Measurements from ENCODE around the gene ZMIZ1.

The ZMIZ1 gene

DNA sequence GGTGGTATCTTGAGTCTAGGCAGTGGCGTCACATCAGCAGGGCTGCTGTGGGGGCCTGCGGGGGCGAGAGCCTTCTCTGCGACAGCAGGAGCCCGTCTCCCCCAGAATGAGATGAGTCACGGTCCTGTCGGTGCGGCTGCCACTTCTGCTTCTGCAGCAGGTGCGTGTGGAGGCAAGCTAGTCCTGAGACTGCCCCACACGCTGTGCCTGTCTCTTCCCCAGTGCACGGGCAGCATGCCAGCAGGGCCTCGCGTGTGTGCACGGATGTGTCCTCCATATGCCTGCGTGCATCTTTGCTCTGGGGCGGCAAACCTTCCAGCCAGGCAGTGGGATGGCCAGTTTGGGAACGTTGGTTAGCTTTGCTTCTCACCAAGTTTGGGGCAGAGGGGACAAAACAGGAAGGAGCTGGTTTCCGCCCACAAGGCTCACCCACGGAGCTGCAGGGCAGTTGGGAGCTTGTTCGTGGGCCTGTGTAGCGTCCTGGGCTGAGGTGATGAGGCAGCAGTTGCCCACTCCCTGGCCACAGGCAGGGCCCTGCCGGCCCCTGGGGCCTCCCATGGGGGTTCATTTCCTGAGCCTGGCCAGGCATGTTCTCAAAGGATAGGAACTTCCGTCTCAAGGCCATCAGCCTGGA is 217.7 kb downstream of the ZMIZ1 start:
- DNase-seq (ENCODE audit: low read depth): no peak

DNA sequence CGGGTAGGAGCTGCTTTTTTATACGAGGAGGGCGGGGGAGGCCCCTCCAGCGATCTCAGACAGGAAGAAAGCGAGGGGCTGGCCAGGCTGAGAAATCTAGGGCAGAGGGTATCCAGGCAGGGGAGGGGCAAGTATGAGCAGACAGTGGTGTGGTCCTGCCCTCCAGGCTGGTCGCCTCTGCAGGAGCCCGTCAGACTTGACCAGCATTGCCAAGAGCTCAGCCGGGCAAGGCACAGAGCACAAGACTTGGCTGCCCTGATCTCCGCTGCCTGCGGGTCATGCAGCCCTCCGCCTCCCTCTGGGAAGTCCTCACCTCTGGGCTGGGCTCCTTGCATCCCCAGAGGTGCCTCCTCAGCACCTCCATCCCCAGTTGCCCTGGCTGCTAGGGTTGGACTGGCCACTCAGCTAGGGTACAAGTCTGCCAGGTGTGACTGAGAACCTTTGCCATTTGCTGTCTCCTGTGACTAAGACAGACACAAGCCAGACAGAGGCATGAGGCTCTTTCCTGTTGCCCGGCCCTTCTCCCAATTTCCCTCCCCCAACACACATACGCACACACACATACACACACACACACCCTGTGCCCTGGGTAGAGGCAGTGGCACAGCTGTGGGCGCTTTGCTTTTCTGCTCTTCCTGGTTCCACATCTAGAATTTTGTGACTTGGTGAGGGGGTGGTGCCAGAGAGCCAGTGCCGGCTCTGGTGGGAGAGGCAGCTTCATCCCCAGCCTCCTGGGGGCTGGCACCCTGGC is 219.4 kb downstream of the ZMIZ1 start:
- DNase-seq (ENCODE audit: low read depth): no peak

DNA sequence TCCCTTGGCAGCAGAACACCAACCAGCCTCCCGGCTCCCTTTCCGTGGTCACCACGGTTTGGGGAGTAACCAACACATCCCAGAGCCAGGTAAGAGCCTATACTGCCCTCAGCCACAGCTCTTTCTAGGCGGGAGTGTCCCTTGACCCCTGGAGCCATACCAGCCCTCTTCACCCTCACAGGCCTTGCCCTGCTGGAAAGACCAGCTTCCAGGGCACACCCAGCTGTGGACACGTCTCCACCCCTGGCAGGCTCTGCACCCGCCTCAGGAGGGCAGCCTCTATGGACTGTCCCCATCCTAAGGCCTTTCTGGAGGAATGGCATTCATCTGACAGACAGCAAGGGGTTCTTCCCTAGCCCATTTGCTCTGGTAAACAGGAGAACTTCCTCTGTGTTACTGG is 221.0 kb downstream of the ZMIZ1 start:
- no peak for DNase-seq (ENCODE audit: low read depth)

DNA sequence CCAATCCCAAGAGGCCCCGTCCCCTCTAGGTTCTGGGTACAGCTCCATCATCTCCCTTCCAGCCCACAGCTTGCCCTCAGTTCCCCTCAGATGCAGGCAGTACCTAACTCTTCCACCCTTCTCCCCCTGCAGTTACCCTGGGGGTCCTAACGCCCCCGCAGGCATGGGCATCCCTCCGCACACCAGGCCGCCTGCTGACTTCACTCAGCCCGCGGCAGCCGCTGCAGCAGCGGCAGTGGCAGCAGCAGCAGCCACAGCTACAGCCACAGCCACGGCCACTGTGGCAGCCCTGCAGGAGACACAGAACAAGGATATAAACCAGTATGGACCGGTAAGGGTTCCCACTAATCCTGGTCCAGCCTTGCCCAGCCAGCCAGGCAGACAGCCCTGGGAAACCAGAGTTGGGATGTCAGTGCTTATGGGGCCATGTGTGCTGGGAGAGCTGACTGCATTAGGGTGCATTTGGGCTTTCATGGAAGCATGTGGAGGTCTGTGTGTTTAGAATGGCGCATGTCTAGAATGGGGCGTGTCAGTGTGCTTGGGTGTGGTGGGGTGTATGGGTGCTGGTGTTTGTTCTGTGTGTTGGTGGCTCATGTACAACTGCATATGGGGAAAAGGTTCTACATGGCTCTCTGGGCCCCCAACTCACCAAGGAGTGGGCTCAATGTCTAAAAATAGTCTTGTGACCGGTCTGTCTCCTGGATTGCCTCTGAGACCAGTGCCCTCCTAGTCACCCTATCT is 223.4 kb downstream of the ZMIZ1 start:
- DNase-seq (ENCODE audit: low read depth): no peak

DNA sequence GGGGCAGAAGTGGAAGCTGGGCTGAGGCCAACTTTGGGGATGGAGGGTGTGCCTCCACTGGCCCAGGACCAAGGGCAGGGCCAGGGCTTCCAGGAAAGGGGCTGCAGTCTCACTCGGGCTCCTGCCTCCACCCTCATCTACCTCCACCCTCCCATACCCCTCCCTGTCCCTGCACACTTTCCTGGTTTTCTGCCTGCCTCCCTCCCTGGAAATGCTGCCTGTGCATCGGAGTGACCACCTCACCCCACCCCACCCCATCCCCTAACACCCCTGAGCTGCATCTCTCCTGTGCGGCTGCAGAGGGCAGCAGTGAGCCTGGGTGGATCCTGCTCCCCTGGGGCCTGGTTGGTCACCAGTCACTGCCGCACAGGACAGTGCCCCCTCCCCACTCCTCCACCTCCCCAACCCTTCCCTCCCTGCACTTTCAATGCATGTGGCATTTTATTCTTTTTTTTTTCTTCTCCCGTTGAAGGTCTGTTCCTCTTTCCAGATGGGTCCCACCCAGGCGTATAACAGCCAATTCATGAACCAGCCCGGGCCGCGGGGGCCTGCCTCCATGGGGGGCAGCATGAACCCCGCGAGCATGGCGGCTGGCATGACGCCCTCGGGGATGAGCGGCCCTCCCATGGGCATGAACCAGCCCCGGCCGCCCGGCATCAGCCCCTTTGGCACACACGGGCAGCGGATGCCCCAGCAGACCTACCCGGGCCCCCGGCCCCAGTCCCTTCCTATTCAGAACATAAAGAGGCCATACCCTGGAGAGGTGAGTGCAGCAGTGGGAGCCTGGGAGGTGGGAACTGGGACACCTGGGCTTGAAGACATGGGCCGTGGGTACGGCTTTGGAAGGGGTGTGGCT is 224.4 kb downstream of the ZMIZ1 start:
- no peak for DNase-seq (ENCODE audit: low read depth)

DNA sequence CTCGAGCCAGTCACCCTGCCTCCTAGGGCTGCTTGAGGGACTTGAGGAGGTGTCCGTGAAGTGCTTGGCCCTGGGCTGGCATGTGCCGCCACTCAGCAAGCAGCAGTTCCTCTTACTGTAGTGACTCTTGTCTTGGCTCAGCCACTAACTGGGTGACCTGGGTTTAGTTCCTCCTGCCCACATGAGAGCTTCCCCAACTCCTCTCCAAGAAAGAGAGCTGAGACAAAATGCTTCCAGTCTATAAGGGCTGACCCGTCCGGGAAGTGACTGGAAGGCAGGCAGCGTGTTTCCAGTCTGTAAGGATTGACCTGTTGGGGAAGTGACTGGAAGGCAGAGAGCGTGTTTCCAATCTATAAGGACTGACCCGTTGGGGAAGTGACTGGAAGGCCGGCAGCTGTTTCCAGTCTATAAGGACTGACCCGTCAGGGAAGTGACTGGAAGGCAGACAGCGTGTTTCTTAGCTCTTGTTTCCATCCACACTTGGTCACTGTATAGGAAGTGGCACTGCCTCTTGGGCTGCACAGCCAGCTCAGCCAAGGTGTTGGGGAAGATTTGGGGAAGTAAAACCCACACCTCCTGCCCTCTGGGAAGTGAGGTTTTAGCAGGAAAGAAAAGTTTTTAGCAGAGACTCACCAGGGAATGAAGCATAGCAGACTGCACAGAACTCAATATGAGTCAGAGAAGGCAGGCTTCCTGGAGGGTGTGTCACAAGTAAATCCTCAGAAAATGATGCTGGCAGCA is 225.2 kb downstream of the ZMIZ1 start:
- DNase-seq (ENCODE audit: low read depth): no peak

DNA sequence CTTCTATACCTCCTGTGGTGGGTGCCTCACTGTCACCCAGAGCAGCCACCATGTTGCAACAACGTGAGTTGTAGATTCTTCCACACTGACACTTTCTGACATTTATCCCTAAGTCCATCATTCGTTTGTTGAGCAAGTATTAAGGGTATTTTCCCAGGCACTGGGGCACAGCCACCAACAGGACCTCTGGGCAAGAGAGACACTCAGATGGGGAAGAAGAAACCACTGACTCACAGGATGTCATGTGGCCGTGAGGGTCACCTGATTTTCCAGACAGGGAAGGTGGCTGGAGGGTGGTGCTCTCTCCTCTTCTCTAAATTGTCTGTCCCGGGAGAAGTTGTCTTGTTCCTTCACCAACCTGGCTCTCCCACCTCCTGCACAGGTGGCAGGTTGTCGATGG is 226.8 kb downstream of the ZMIZ1 start:
- DNase-seq (ENCODE audit: low read depth): no peak

DNA sequence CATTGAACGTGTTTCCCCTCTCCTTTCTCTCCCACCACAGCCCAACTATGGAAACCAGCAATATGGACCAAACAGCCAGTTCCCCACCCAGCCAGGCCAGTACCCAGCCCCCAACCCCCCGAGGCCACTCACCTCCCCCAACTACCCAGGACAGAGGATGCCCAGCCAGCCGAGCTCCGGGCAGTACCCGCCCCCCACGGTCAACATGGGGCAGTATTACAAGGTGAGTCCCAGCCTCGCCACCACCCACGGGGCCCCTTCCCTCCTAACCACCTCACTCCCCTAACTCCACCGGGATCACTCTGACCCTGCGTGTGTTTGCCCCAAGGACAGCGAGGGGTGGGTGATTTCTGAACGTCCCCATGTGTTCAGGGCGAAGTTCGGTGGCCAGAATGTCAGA is 227.7 kb downstream of the ZMIZ1 start:
- no peak for DNase-seq (ENCODE audit: low read depth)

DNA sequence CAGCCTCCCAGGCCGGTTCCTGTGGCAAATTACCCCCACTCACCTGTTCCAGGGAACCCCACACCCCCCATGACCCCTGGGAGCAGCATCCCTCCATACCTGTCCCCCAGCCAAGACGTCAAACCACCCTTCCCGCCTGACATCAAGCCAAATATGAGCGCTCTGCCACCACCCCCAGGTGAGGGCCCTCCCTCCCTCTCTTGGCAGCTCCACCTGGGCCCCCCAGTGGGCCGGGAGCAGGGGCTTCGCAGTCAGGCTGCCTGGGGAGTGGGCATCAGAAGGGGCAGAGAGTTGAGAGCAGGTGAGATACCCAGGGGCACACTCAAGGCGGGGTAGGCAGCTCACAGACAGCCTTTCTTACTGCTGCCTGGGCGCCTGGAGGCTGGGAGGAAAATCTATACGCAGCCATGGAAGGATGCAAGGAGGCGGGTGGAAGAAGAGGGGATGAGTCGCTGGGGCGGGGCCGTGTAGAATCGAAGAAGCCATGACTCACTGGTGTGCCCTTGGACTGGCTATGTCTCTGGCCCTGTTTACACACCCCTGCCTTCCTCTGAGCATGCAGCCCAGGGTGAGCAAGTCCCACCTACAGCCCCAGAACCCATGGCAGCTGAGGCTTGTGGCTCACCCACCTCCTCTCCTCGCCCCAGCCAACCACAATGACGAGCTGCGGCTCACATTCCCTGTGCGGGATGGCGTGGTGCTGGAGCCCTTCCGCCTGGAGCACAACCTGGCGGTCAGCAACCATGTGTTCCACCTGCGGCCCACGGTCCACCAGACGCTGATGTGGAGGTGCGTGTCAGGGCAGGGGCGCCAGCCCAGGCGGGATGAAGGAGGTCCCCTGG is 229.9 kb downstream of the ZMIZ1 start:
- DNase-seq (ENCODE audit: low read depth): peak; percentile 92

DNA sequence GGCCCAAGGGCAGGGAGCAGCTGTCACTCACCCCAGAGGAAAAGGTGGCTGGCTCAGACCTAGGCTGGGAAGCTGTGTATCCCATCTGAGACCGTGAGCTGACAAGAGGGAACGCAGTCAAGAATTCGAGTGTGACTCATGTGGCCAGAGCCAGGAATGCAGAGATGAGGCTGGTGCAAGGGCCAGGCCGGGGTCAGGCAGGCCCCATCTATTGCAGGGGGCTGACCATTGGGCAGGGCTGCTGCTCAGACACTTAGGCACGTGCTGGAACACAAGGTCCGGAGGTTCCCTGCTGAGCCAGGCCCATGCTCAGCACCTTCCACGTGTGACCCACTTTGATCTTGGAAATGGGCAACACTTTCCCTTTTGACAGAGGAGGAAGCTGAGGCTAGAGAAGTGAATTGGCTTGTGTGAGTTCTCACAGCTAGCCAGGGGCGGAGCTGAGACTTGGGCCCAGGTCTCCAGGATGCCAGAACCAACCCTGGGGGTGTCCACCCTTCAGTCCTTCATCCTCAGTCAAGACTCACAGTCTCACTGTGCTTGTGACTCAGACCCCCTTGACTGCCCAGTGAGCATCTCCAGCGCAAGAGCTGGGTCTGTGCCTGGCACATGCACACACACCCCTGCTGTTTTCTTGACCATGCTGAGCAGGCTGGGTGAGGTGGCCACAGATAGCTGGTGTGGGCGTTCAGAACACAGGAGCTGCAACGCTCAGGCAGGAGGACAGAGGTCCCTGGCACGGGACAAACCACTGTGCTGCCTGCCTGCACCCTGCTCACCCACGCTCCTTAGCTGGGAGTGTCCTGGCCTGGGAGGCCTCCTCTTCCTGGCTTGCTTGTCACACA is 230.9 kb downstream of the ZMIZ1 start:
- DNase-seq (ENCODE audit: low read depth): peak; percentile 76

DNA sequence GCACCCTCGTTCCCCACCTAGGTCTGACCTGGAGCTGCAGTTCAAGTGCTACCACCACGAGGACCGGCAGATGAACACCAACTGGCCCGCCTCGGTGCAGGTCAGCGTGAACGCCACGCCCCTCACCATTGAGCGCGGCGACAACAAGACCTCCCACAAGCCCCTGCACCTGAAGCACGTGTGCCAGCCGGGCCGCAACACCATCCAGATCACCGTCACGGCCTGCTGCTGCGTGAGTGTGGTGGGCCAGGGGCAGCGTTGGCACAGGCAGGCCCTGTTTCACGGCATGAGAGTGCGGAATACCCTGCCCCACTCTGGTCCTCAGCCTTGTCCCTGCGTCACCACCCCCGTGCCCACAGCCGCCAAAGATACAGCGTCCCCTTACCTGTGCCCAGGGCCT is 231.9 kb downstream of the ZMIZ1 start:
- no peak for DNase-seq (ENCODE audit: low read depth)

DNA sequence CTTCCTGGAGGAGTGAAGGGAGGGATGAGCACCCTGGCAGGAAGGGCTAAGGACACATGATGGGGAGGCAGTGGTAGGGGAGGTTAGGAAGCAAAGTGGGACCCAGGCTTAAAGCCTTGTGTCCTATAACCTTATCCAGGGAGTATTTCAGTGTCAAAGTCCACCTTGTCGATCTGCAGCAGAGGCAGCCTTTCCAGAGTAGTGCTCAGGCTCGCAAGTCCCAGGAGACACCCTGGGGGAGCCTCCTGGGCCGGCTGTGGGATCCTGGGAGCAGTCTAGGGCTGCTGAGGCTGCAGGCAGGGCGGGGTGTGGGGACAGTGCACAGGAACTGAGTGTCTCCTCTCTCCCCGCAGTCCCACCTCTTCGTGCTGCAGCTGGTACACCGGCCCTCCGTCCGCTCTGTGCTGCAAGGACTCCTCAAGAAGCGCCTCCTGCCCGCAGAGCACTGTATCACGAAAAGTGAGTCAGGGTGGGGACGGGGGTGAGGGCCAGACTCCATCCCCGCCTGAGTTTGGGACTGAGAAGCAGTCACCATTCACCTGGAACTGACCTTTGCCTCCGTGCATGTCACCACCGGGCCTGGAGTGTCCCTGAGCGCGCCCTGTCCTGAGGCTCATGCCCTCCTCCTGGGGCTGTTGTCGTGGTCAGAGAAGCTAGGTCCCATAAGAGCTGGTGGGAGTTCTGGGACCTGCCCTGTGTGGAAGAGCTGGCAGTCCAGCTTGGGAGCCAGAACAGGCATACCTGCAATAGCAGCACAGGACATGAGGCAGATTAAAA is 233.2 kb downstream of the ZMIZ1 start:
- no peak for DNase-seq (ENCODE audit: low read depth)

DNA sequence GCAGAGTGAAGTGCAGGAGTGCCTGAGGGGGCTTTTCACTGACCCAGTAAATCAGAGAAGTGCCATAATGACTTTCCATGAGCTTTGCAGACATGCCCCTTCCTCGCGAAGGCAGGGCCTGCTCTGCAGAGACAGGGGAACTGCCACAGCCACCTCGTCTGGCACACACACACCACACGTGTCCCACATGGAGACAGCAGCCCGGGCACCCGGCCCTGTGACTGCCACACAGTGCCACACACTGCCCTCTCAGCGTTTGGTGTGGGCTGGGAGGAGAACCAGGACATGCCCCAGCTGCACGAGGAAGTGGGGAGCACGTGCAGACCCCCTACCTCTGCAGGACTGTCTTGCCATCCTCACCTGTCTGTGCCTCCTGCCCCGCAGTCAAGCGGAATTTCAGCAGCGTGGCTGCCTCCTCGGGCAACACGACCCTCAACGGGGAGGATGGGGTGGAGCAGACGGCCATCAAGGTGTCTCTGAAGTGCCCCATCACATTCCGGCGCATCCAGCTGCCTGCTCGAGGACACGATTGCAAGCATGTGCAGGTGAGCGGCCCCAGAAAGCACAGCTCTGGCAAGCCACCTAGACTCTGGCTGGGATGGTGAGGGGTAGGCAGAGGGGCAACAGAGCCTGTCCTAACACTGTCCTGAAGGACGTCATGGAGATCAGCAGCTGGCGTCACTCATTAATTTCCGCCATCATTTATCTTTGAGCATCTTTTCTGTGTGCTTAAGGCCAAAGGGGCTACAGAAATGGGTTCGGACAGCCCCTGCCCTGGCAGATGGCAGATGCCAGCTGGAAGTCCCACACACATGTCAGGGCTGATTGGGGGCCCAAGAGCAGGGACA is 235.1 kb downstream of the ZMIZ1 start:
- DNase-seq (ENCODE audit: low read depth): no peak

DNA sequence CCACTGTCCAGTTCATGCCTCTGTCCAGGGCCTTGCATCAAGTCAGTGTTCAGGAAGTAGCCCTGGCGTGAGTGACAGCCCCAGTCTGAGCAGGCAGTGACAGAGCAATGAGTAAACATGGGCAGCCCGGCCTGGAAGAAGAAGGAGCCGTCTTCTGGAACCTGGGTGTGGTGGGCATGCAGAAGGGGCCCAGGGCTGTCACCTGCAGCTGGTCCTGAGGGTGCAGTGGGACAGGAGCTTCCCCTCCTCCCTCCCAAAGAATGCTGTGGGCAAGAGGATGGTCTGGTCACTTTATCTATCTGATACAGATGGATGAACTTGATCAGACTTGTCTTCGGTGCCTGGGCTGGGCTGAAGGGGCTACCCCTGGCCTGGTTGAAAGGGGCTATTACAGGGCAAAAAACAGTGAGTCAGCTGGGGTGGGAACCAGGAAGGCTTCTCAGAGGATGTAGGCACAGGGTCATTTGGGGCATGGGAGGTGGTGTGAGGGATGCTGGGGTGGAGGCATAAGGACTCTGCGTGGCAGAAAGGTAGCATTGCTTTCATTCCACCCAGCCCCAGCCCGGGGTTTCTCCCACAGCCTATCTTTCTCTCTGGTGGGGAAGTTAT is 235.8 kb downstream of the ZMIZ1 start:
- DNase-seq (ENCODE audit: low read depth): no peak

DNA sequence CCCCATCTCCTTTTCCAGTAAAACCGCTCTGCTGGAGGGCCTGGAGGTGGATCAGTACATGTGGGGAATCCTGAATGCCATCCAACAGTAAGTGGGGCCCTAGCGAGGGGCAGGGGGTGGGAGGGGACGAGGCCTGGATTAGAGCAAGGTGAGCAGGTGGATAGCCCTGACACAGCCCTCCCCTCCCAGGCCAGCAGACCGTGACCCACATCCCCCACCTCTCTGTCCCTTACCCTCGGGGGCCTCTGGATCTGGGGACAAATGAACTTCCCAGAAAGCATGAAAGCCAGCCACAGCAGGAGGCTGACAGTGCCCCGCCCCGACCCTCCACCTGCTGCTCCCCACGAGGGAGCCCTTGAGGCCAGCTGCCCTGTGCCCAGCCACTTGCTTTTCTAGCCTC is 236.7 kb downstream of the ZMIZ1 start:
- no peak for DNase-seq (ENCODE audit: low read depth)

DNA sequence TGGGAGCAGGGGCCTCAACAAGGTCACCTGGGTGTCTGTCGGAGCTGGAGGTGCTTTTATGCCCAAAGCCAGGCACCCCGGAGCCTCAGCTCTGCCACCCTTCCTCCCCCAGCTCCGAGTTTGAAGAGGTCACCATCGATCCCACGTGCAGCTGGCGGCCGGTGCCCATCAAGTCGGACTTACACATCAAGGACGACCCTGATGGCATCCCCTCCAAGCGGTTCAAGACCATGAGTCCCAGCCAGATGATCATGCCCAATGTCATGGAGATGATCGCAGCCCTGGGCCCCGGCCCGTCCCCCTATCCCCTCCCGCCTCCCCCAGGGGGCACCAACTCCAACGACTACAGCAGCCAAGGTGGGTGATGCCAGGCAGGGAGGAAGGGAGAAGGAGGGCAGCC is 237.2 kb downstream of the ZMIZ1 start:
- no peak for DNase-seq (ENCODE audit: low read depth)

DNA sequence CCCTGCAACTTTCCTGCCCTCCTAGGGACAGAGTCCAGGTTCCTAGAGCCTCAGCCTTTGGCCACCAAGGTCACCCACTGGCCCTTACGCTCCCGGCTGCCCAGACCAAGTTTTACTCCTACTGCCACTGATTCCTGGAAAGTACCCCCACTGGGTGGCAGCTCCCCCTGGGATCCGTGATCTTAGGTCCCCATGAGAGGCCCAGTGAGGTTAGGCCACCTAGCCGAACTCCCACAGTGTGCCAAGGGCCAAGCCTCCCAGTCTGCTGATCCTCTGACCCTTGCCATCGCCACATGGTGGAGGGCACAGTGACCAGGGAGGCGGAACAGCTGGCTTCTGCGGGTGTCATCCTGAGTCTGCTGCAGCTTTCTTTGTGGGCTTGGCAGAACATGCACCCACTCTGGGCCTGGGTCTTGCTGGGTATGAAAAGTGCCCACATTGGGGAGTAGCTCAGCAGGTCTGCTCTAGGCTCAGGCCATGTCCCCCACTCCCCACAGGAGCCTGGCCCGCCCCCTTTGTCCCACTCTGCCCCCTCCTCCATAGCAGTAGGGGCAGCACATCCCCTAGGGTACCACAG is 238.0 kb downstream of the ZMIZ1 start:
- DNase-seq (ENCODE audit: low read depth): no peak

Data from stromal cell of bone marrow (primary cell).